Esophagus squamous epithelium (tissue), 5 donors: ENCODE measurements around the gene MADD. TPM values are rescaled to one million over a fixed set of nuclear protein-coding genes. Genes with fewer than 3 reads are reported as not detected.

Experiments
- DNase-seq: peaks from one replicate; lab custom pipeline; 2025; lab: John Stamatoyannopoulos, UW
- H3K27ac ChIP-seq, 4 donors: fragments of 200-600 bp; sonication (generic); one replicate each; pipeline ENCODE4 v1.5.1; 2016 to 2019; ENCODE audit warnings: mild to moderate bottlenecking in 1 of 4
- H3K27me3 ChIP-seq, 4 donors: fragments of 200-600 bp; sonication (generic); 1 replicate in 3 of 4; 2 replicates in 1 of 4; pipeline versions ENCODE4 v1.5.1 to v1.6.0; 2017 to 2021; ENCODE audit warnings: antibody characterized with exemption in 1 of 4
- H3K36me3 ChIP-seq, 3 donors: fragments of 200-600 bp; sonication (generic); one replicate each; pipeline ENCODE4 v1.5.1; 2016 to 2019
- H3K4me1 ChIP-seq, 3 donors: fragments of 200-600 bp; sonication (generic); one replicate each; pipeline ENCODE4 v1.5.1; 2017 to 2019
- H3K4me3 ChIP-seq, 4 donors: fragments of 200-600 bp; sonication (generic); 1 replicate in 3 of 4; 2 replicates in 1 of 4; pipeline ENCODE4 v1.5.1; 2016 to 2019; ENCODE audit warnings: mild to moderate bottlenecking in 2 of 4, moderate library complexity in 1 of 4
- H3K9me3 ChIP-seq, 3 donors: fragments of 200-600 bp; sonication (generic); one replicate each; pipeline ENCODE4 v1.5.1; 2016 to 2019
- CTCF ChIP-seq, 6 experiments: fragments of 450-650 bp in 4 of 6; fragments of 200-600 bp in 2 of 6; sonication (generic) in 2 of 6; IDR thresholded peaks; one replicate each; pipeline ENCODE4 v1.5.1; 2016 to 2019; ENCODE audit warnings: antibody characterized with exemption in 6 of 6, mild to moderate bottlenecking in 4 of 6, moderate library complexity in 4 of 6
- POLR2A ChIP-seq, 4 donors: fragments of 450-650 bp; IDR thresholded peaks; one replicate each; pipeline ENCODE4 v1.6.1; 2017; ENCODE audit warnings: antibody characterized with exemption in 4 of 4, mild to moderate bottlenecking in 4 of 4, moderate library complexity in 3 of 4
- WGBS, 2 donors: methylation state at CpG; one replicate each; pipeline ENCODE4 v1.1.5; 2018; 5-methylcytosine and 5-hydroxymethylcytosine counted together
- intact Hi-C: fragments of 100-400 bp; cut with DNase I; formaldehyde crosslinking; loops from one replicate; pipeline ENCODE4 v1.15.0; 2022
- total RNA-seq, 4 donors: library from RNA; depleted of rRNA; stranded (reverse); fragments of >200 nt; gene quantifications; one replicate each; pipeline ENCODE4 v1.1.0, GENCODE V29; 2016
- donor health status: DM: yes; HTN: yes; CAD: no.

MADD gene
- total RNA-seq, 4 donors from 2014 or later = 12.6 to 34.7 (median 15.4) TPM

DNA sequence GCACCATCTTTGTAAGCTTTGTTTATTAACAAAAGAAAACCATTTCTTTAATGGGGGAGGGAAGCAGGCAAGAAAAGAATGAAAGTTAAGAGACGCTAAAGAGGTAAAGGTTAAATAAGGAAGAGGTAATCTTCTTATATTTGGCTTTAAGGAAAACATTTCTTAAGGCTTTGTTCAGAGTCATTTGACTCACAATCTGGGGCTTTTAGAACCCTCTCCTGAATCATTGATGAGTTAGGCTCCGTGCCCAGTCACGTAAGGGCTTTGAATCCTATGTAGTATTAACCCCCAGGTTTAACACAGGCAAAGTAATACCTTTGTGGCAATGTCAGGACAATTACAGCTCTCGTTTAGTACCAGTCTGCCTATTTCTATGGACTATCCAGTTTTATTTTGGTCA lies 26.1 kb downstream of the MADD start:
- intact Hi-C loops = no loop called here
- no peak for DNase-seq
- no peaks in the 10 kb centered on the region for H3K27me3 ChIP-seq
- peaks cover 0 to 15% (median 3%) of the 10 kb centered on the region in 3 donors for H3K4me1 ChIP-seq
- H3K4me3 ChIP-seq = no peak overlapping the region
- peaks cover 0 to 21% (median 8%) of the 10 kb centered on the region in 3 donors for H3K9me3 ChIP-seq
- 39 to 50% methylated on average over 4 of the region's 4 CpGs for WGBS, 2 donors
- TF ChIP-seq CTCF (IDR thresholded peaks at IDR 0.05) (no peak), POLR2A (IDR thresholded peaks at IDR 0.05) (no peak)
- peaks cover 17 to 100% (median 45%) of the 10 kb centered on the region in 3 donors for H3K36me3 ChIP-seq
- H3K27ac ChIP-seq = no peak overlapping the region

GRCh38 chr11:47299078-47299477 lies 29.1 kb downstream of the MADD start:
- Histone ChIP-seq H3K36me3 (peaks cover 12 to 100% (median 40%) of the 10 kb centered on the region in 3 donors), H3K27me3 (no peaks in the 10 kb centered on the region), H3K4me3 (no peak overlapping the region), H3K4me1 (peaks cover 0 to 15% (median 3%) of the 10 kb centered on the region in 3 donors), H3K27ac (no peak overlapping the region), H3K9me3 (peaks cover 0 to 27% (median 8%) of the 10 kb centered on the region in 3 donors)
- TF ChIP-seq CTCF (IDR thresholded peaks at IDR 0.05) (no peak), POLR2A (IDR thresholded peaks at IDR 0.05) (no peak)
- no peak for DNase-seq
- 90 to 94% methylated on average over 3 of the region's 3 CpGs for WGBS, 2 donors
- intact Hi-C loops = no loop called here

- intact Hi-C loops = no loop called here
- H3K4me3 ChIP-seq = no peak overlapping the region
- H3K27ac ChIP-seq = no peak overlapping the region
- peaks cover 0 to 27% (median 8%) of the 10 kb centered on the region in 3 donors for H3K9me3 ChIP-seq
- H3K27me3 ChIP-seq = no peaks in the 10 kb centered on the region
- 96 to 100% methylated on average over 1 of the region's 1 CpG for WGBS, 2 donors
- H3K4me1 ChIP-seq = peaks cover 0 to 11% (median 0%) of the 10 kb centered on the region in 3 donors
- no peak for TF ChIP-seq CTCF (IDR thresholded peaks at IDR 0.05)
- TF ChIP-seq POLR2A (IDR thresholded peaks at IDR 0.05) = no peak
- H3K36me3 ChIP-seq = peaks cover 23 to 100% (median 34%) of the 10 kb centered on the region in 3 donors
- DNase-seq = no peak
Observed at GRCh38 chr11:47302853-47303252, 32.9 kb downstream of the MADD start.

GRCh38 chr11:47305734-47306483 lies 36.0 kb downstream of the MADD start:
- TF ChIP-seq POLR2A (IDR thresholded peaks at IDR 0.05) = no peak
- TF ChIP-seq CTCF (IDR thresholded peaks at IDR 0.05) = no peak
- no peak overlapping the region for H3K4me3 ChIP-seq
- intact Hi-C loops = no loop called here
- no peaks in the 10 kb centered on the region for H3K27me3 ChIP-seq
- H3K27ac ChIP-seq = no peak overlapping the region
- DNase-seq = no peak
- peaks cover 0 to 11% (median 0%) of the 10 kb centered on the region in 3 donors for H3K4me1 ChIP-seq
- H3K36me3 ChIP-seq = peaks cover 41 to 100% (median 45%) of the 10 kb centered on the region in 3 donors
- WGBS, 2 donors = no CpG with 5 or more reads among the region's 3 CpGs
- H3K9me3 ChIP-seq = peaks cover 0 to 6% (median 0%) of the 10 kb centered on the region in 3 donors

- Histone ChIP-seq H3K27me3 (no peaks in the 10 kb centered on the region), H3K9me3 (peaks cover 0 to 6% (median 0%) of the 10 kb centered on the region in 3 donors), H3K36me3 (peaks cover 41 to 100% (median 47%) of the 10 kb centered on the region in 3 donors), H3K4me1 (peaks cover 0 to 11% (median 0%) of the 10 kb centered on the region in 3 donors), H3K4me3 (no peak overlapping the region), H3K27ac (no peak overlapping the region)
- DNase-seq = no peak
- intact Hi-C loops = no loop called here
- 50 to 100% methylated on average over 1 of the region's 1 CpG for WGBS, 2 donors
- no peak for TF ChIP-seq POLR2A (IDR thresholded peaks at IDR 0.05)
- TF ChIP-seq CTCF (IDR thresholded peaks at IDR 0.05) = no peak
Observed at GRCh38 chr11:47306484-47306844, 36.5 kb downstream of the MADD start.
